Prostate gland (tissue), 2 donors: ENCODE data around the gene PCED1A.

Experiments
- POLR2A ChIP-seq: fragments of 450-650 bp; IDR thresholded peaks from one replicate; pipeline ENCODE4 v1.6.1; 2016; ENCODE audit warnings: antibody characterized with exemption, mild to moderate bottlenecking
- POLR2AphosphoS5 ChIP-seq: sonication (generic); formaldehyde crosslinking; IDR thresholded peaks from one replicate; pipeline ENCODE4 v1.6.1; 2017; ENCODE audit warnings: antibody characterized with exemption
- TF ChIP-seq, protein P1 (sequence below), 4 experiments: fragments of 200-600 bp in 2 of 4; fragments of 450-650 bp in 2 of 4; sonication (generic) in 2 of 4; IDR thresholded peaks; 1 replicate in 3 of 4; 2 replicates in 1 of 4; pipeline ENCODE4 v1.5.1; 2016 to 2019; ENCODE audit warnings: antibody characterized with exemption in 4 of 4, mild to moderate bottlenecking in 2 of 4, moderate library complexity in 2 of 4

DNA sequence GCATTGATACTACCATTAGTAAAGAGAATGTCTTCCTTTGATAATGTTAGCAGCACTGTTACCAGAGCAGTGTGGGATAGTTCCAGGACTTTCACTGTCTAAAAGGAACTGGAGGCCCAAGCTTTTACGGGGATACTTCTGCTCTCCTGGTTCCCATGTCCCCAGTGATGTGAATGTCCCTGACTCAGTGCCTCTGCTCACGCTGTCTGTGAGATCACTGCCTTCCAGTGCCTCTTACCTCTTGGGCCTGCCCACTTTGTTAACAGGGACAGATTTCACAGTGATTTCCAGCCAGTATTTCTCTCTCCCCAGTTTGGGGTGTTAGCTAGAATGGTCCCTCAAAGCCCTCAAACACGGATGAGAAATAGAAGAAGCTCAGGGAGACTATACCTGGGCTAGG lies 47.3 kb upstream of the PCED1A start:
- TF ChIP-seq, protein P1, sequence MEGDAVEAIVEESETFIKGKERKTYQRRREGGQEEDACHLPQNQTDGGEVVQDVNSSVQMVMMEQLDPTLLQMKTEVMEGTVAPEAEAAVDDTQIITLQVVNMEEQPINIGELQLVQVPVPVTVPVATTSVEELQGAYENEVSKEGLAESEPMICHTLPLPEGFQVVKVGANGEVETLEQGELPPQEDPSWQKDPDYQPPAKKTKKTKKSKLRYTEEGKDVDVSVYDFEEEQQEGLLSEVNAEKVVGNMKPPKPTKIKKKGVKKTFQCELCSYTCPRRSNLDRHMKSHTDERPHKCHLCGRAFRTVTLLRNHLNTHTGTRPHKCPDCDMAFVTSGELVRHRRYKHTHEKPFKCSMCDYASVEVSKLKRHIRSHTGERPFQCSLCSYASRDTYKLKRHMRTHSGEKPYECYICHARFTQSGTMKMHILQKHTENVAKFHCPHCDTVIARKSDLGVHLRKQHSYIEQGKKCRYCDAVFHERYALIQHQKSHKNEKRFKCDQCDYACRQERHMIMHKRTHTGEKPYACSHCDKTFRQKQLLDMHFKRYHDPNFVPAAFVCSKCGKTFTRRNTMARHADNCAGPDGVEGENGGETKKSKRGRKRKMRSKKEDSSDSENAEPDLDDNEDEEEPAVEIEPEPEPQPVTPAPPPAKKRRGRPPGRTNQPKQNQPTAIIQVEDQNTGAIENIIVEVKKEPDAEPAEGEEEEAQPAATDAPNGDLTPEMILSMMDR (IDR thresholded peaks at IDR 0.05), result no peak
- no peak for TF ChIP-seq POLR2AphosphoS5
- no peak for TF ChIP-seq POLR2A
